Liver (tissue), 9 donors: ENCODE measurements around the gene CLEC16A. TPM values are rescaled to one million over a fixed set of nuclear protein-coding genes. Genes with fewer than 3 reads are reported as not detected.

ENCODE experiments used
- DNase-seq: peaks from one replicate; pipeline ENCODE4 v3.0.0-alpha.2; 2017; ENCODE audit warnings: low spot score
- H3K27ac ChIP-seq, 2 donors: one replicate each; pipeline ENCODE4 v1.7.0; 2013; ENCODE audit warnings: inconsistent platforms in 2 of 2, low read length in 2 of 2, control low read depth in 1 of 2, low read depth in 1 of 2, mild to moderate bottlenecking in 1 of 2
- H3K27me3 ChIP-seq, 4 donors: one replicate each; pipeline versions ENCODE4 v1.6.1 to v1.7.0; 2013; ENCODE audit warnings: low read length in 3 of 4, inconsistent platforms in 1 of 4, mild to moderate bottlenecking in 1 of 4, moderate library complexity in 1 of 4; ENCODE audit not compliant: control insufficient read depth in 4 of 4, insufficient read depth in 4 of 4
- H3K36me3 ChIP-seq, 4 donors: one replicate each; pipeline versions ENCODE4 v1.6.1 to v1.7.0; 2013; ENCODE audit warnings: low read length in 3 of 4, mild to moderate bottlenecking in 3 of 4, low read depth in 1 of 4, moderate library complexity in 1 of 4; ENCODE audit not compliant: control insufficient read depth in 4 of 4, insufficient read depth in 3 of 4
- H3K4me1 ChIP-seq, 4 donors: one replicate each; pipeline versions ENCODE4 v1.6.1 to v1.7.0; 2013; ENCODE audit warnings: low read length in 3 of 4, mild to moderate bottlenecking in 3 of 4, moderate library complexity in 1 of 4; ENCODE audit not compliant: control insufficient read depth in 4 of 4, insufficient read depth in 4 of 4
- H3K4me3 ChIP-seq, 3 donors: one replicate each; pipeline versions ENCODE4 v1.6.1 to v1.7.0; 2013; ENCODE audit warnings: low read length in 3 of 3, control low read depth in 1 of 3, low read depth in 1 of 3, mild to moderate bottlenecking in 1 of 3
- H3K9ac ChIP-seq, 2 donors: one replicate each; pipeline ENCODE4 v1.7.0; 2013; ENCODE audit warnings: low read length in 2 of 2, mild to moderate bottlenecking in 2 of 2, moderate library complexity in 2 of 2, control low read depth in 1 of 2, low read depth in 1 of 2
- H3K9me3 ChIP-seq, 4 donors: one replicate each; pipeline versions ENCODE4 v1.6.1 to v1.7.0; 2013; ENCODE audit warnings: low read length in 3 of 4; ENCODE audit not compliant: control insufficient read depth in 4 of 4
- EGR1 ChIP-seq, 2 donors: IDR thresholded peaks; 2 replicates each; pipeline ENCODE4 v1.6.1; 2016 to 2018; ENCODE audit warnings: antibody characterized with exemption in 2 of 2, low read depth in 2 of 2
- FOXA1 ChIP-seq: IDR thresholded peaks from 2 replicates; pipeline ENCODE4 v1.6.1; 2016; ENCODE audit warnings: antibody characterized with exemption
- GABPA ChIP-seq, 2 donors: IDR thresholded peaks in 1 of 2; conservative IDR thresholded peaks in 1 of 2; 2 replicates each; pipeline ENCODE4 v1.6.1; 2016; ENCODE audit warnings: antibody characterized with exemption in 2 of 2, mild to moderate bottlenecking in 1 of 2, moderate library complexity in 1 of 2
- JUND ChIP-seq, 2 donors: IDR thresholded peaks; 2 replicates each; pipeline ENCODE4 v1.6.1; 2016; ENCODE audit warnings: antibody characterized with exemption in 2 of 2
- RXRA ChIP-seq, 2 donors: IDR thresholded peaks; 2 replicates each; pipeline ENCODE4 v1.6.1; 2017 to 2018; ENCODE audit warnings: antibody characterized with exemption in 2 of 2, mild to moderate bottlenecking in 1 of 2
- SP1 ChIP-seq: IDR thresholded peaks from 2 replicates; pipeline ENCODE4 v1.6.1; 2018; ENCODE audit warnings: antibody characterized with exemption, mild to moderate bottlenecking
- TAF1 ChIP-seq: conservative IDR thresholded peaks from 2 replicates; pipeline ENCODE4 v1.6.1; 2016; ENCODE audit warnings: antibody characterized with exemption, mild to moderate bottlenecking
- YY1 ChIP-seq: IDR thresholded peaks from 2 replicates; pipeline ENCODE4 v1.6.1; 2016; ENCODE audit warnings: antibody characterized with exemption, mild to moderate bottlenecking
- WGBS: extraction: QIAGEN DNeasy Blood & Tissue Kit; methylation state at CpG from one replicate; pipeline ENCODE4 v1.1.7; 2013; 5-methylcytosine and 5-hydroxymethylcytosine counted together
- polyA plus RNA-seq, 2 donors: library from polyadenylated mRNA; stranded (reverse) in 1 of 2; unstranded in 1 of 2; fragments of 200-250 nt in 1 of 2; fragments of >200 nt in 1 of 2; fragmentation: Nextera tagmentation in 1 of 2; extraction: Ambion mirVana in 1 of 2; gene quantifications; one replicate each; pipeline versions ENCODE4 v1.2.1 to v1.2.3, GENCODE V29; 2013 to 2015
- total RNA-seq, 2 donors: library from RNA; depleted of rRNA; stranded (reverse); fragments of >200 nt; gene quantifications; one replicate each; pipeline ENCODE4 v1.2.3, GENCODE V29; 2014
- TF ChIP-seq, protein P1 (sequence below): IDR thresholded peaks from 2 replicates; pipeline ENCODE4 v1.6.1; 2016; ENCODE audit warnings: antibody characterized with exemption
- TF ChIP-seq, protein P2 (sequence below): IDR thresholded peaks from 2 replicates; pipeline ENCODE4 v1.6.1; 2016; ENCODE audit warnings: antibody characterized with exemption
- TF ChIP-seq, protein P3 (sequence below): IDR thresholded peaks from 2 replicates; pipeline ENCODE4 v1.6.1; 2016; ENCODE audit warnings: antibody characterized with exemption
- TF ChIP-seq, protein P4 (sequence below): IDR thresholded peaks from 2 replicates; pipeline ENCODE4 v1.6.1; 2016; ENCODE audit warnings: antibody characterized with exemption, mild to moderate bottlenecking
- TF ChIP-seq, protein P5 (sequence below): fragments of 150-350 bp; IDR thresholded peaks from 2 replicates; pipeline ENCODE4 v1.5.1; 2017; ENCODE audit warnings: improper control_type of control experiment, low read depth, low read length; ENCODE audit not compliant: missing input control
- donor health status: healthy.
- donor health status: healthy.
- donor health status: healthy.
- donor health status: healthy.
- donor health status: healthy.

CLEC16A gene
- total and polyA plus RNA-seq, 4 donors: 9.7 to 23.0 (median 17.4) TPM

DNA sequence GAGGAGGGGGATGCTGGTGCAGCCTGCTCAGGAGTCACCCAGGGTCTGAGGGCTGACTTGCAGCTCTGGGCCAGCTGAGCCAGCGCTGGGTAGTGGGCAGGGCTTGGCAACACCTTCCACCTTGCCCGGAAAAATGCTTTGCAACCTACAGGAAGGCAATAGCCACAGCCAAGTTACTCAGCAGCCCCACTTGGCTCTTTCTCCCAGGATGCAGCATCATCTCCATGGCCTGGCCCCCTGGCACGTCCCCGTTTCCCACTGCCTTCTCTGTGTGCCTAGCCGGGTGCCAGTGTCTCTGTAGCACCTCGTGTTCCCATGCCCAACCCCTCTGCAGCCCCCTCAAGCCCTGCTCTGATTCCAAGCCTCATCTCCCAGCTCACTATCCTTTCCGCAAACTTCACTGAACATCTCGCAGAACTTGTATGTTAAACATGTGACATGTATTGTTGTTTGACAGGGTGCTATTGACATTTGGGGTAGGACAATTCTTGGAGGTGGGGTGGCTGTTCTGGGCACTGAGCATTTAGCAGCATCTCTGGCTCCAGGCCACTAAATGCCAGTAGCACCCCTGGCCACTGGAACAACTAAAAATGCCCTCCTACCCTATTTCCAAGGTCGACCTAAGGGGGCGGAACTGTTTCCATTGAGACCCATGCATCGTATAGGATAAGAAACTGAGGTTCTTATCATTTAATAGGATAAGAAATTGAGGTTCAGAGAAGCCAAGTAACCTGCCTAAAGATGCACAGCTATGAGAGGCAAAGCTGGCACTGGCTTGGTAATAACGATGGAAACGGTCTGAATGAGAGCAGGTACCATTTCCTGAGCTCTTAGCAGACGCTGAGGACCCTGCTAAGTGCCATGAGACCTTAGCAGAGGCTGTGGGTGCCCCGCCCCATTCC, 14.3 kb upstream of the CLEC16A start:
- H3K36me3 ChIP-seq: peaks cover 1 to 8% (median 4%) of the 10 kb centered on the region in 4 donors
- no peaks in the 10 kb centered on the region for H3K9me3 ChIP-seq
- no peaks in the 10 kb centered on the region for H3K27me3 ChIP-seq
- H3K9ac ChIP-seq: no peak overlapping the region
- H3K4me3 ChIP-seq: peak overlapping the region in 1 of 3 donors; percentile 47
- peak overlapping the region; percentile 53 to 79 for H3K27ac ChIP-seq
- WGBS: 65% methylated on average over 15 of the region's 15 CpGs
- no peak for TF ChIP-seq YY1
- TF ChIP-seq, protein P1, sequence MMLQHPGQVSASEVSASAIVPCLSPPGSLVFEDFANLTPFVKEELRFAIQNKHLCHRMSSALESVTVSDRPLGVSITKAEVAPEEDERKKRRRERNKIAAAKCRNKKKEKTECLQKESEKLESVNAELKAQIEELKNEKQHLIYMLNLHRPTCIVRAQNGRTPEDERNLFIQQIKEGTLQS: no peak
- no peak for TF ChIP-seq JUND (IDR thresholded peaks at IDR 0.05)
- no peak for TF ChIP-seq TAF1
- TF ChIP-seq, protein P2, sequence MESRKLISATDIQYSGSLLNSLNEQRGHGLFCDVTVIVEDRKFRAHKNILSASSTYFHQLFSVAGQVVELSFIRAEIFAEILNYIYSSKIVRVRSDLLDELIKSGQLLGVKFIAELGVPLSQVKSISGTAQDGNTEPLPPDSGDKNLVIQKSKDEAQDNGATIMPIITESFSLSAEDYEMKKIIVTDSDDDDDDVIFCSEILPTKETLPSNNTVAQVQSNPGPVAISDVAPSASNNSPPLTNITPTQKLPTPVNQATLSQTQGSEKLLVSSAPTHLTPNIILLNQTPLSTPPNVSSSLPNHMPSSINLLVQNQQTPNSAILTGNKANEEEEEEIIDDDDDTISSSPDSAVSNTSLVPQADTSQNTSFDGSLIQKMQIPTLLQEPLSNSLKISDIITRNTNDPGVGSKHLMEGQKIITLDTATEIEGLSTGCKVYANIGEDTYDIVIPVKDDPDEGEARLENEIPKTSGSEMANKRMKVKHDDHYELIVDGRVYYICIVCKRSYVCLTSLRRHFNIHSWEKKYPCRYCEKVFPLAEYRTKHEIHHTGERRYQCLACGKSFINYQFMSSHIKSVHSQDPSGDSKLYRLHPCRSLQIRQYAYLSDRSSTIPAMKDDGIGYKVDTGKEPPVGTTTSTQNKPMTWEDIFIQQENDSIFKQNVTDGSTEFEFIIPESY: no peak
- TF ChIP-seq, protein P3, sequence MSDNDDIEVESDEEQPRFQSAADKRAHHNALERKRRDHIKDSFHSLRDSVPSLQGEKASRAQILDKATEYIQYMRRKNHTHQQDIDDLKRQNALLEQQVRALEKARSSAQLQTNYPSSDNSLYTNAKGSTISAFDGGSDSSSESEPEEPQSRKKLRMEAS: no peak
- no peak for TF ChIP-seq SP1
- TF ChIP-seq GABPA (IDR thresholded peaks at IDR 0.05 in 1 of 2, conservative IDR thresholded peaks at IDR 0.05 in 1 of 2): no peak
- TF ChIP-seq FOXA1: no peak
- TF ChIP-seq, protein P4, sequence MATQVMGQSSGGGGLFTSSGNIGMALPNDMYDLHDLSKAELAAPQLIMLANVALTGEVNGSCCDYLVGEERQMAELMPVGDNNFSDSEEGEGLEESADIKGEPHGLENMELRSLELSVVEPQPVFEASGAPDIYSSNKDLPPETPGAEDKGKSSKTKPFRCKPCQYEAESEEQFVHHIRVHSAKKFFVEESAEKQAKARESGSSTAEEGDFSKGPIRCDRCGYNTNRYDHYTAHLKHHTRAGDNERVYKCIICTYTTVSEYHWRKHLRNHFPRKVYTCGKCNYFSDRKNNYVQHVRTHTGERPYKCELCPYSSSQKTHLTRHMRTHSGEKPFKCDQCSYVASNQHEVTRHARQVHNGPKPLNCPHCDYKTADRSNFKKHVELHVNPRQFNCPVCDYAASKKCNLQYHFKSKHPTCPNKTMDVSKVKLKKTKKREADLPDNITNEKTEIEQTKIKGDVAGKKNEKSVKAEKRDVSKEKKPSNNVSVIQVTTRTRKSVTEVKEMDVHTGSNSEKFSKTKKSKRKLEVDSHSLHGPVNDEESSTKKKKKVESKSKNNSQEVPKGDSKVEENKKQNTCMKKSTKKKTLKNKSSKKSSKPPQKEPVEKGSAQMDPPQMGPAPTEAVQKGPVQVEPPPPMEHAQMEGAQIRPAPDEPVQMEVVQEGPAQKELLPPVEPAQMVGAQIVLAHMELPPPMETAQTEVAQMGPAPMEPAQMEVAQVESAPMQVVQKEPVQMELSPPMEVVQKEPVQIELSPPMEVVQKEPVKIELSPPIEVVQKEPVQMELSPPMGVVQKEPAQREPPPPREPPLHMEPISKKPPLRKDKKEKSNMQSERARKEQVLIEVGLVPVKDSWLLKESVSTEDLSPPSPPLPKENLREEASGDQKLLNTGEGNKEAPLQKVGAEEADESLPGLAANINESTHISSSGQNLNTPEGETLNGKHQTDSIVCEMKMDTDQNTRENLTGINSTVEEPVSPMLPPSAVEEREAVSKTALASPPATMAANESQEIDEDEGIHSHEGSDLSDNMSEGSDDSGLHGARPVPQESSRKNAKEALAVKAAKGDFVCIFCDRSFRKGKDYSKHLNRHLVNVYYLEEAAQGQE: no peak
- TF ChIP-seq, protein P5, sequence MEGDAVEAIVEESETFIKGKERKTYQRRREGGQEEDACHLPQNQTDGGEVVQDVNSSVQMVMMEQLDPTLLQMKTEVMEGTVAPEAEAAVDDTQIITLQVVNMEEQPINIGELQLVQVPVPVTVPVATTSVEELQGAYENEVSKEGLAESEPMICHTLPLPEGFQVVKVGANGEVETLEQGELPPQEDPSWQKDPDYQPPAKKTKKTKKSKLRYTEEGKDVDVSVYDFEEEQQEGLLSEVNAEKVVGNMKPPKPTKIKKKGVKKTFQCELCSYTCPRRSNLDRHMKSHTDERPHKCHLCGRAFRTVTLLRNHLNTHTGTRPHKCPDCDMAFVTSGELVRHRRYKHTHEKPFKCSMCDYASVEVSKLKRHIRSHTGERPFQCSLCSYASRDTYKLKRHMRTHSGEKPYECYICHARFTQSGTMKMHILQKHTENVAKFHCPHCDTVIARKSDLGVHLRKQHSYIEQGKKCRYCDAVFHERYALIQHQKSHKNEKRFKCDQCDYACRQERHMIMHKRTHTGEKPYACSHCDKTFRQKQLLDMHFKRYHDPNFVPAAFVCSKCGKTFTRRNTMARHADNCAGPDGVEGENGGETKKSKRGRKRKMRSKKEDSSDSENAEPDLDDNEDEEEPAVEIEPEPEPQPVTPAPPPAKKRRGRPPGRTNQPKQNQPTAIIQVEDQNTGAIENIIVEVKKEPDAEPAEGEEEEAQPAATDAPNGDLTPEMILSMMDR: no peak
- TF ChIP-seq EGR1 (IDR thresholded peaks at IDR 0.05; ENCODE audit: low read depth in 2 of 2): no peak
- peaks cover 7 to 80% (median 61%) of the 10 kb centered on the region in 4 donors for H3K4me1 ChIP-seq
- DNase-seq: no peak

DNA sequence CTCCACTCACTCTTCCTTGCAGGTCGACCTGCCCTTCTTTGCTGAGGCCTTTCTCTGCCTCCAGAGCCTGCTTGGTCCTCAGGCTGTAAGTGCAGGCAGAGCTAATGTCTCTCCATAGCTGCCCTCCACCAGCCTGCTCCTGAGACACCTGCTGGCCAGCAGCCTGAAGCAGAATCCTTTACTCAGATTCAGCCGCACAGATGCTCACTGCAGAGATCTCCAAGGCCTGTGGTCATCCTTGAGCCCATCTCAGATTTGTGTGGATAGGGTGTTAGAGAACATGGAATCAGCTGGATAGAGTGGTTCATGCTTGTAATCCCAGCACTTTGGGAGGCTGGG, 13.6 kb upstream of the CLEC16A start:
- peak overlapping the region in 1 of 2 donors; percentile 79 for H3K27ac ChIP-seq
- no peaks in the 10 kb centered on the region for H3K9me3 ChIP-seq
- H3K4me1 ChIP-seq: peaks cover 10 to 78% (median 63%) of the 10 kb centered on the region in 4 donors
- no peak overlapping the region for H3K4me3 ChIP-seq
- WGBS: 76% methylated on average over 2 of the region's 2 CpGs
- TF ChIP-seq, protein P5: peak; percentile 7
- TF ChIP-seq TAF1: no peak
- TF ChIP-seq RXRA (IDR thresholded peaks at IDR 0.05): no peak
- TF ChIP-seq JUND (IDR thresholded peaks at IDR 0.05): no peak
- peaks cover 1 to 5% (median 3%) of the 10 kb centered on the region in 4 donors for H3K36me3 ChIP-seq
- H3K27me3 ChIP-seq: no peaks in the 10 kb centered on the region
- DNase-seq: no peak
- no peak overlapping the region for H3K9ac ChIP-seq
